IPS-11a (cell line): ENCODE data around the gene MCTS1.
"Not testable (repeated sequence)": the region's sequence is repeated elsewhere in the genome, so short reads cannot be mapped to it uniquely, and the experiment has no call there.

Experiments used
- H3K4me3 ChIP-seq: one replicate; pipeline ENCODE4 v1.5.1; 2013; ENCODE audit warnings: low read depth, low read length, control low read depth

Gene MCTS1

GRCh38 chrX:120629667-120630537 is 26.0 kb downstream of the MCTS1 start, which contains the start of gene C1GALT1C1:
C1GALT1C1 (minus strand) TSS chrX:120630054; CDS start chrX:120627166, 2,888 bp downstream.
- peak within 1 kb of the TSS; percentile 60 for H3K4me3 ChIP-seq

- H3K4me3 ChIP-seq = no peak overlapping the region
Measured at GRCh38 chrX:120638619-120639018, 34.7 kb downstream of the MCTS1 start.

GRCh38 chrX:120642871-120643270 is 39.0 kb downstream of the MCTS1 start:
- no peak overlapping the region for H3K4me3 ChIP-seq

DNA sequence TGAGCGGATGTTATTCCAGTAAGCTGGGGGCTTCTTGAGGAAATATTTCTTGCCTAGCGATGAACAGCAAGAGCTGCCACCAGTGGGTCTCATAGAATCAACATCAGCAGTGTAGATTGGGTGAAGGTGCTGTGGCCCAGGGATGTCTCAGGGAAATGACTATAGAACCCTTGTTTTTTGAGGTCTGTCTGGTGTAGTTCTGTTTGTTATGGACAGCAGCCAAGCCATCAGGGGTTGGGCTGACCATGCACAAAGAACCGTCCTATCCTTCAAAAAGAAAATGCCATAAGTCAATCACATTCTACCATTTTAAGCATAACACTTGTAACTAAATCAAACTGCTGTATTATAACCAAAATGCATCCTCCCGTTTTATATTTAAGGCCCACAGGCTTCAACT is 43.2 kb downstream of the MCTS1 start:
- H3K4me3 ChIP-seq = no peak overlapping the region

DNA sequence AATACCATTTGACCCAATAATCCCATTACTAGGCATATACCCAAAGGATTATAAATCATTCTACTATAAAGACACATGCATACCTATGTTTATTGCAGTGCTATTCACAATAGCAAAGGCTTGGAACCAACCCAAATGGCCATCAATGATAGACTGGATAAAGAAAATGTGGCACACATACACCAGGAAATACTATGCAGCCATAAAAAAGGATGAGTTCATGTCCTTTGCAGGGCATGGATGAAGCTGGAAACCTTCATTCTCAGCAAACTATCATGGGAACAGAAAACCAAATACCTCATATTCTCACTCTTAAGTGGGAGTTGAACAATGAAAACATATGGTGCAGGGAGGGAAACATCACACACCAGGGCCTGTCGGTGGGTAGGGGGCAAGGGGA is 48.4 kb downstream of the MCTS1 start:
- not testable (repeated sequence) for H3K4me3 ChIP-seq

DNA sequence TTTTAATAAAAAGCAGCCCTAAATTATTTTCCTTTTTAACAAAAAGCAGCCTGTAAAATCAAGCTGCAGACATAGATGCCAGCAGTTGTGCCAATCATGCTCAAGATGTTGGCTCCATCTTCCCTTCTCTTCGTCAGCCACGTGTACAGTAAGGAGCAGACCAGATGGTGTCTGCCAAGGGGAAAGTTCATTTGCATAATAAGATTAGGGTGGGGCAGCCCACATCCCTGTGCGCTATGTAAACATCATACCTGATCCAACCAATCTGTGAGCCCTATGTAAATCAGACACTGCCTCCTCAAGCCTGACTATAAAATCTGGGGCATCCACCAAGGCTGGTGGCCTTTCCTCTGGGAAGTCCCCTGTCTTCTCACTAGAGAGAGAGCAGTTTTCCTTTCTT is 49.1 kb downstream of the MCTS1 start:
- H3K4me3 ChIP-seq = no peak overlapping the region

- no peak overlapping the region for H3K4me3 ChIP-seq
Measured at GRCh38 chrX:120660637-120661036, 56.7 kb downstream of the MCTS1 start.
